GM19452 (cell line): ENCODE data around the gene MDM2.

Source experiments
- ATAC-seq: cut with Tn5 transposase; IDR thresholded peaks from one replicate; pipeline ENCODE4 v1.9.1; 2021; ENCODE audit not compliant: unreplicated experiment

The MDM2 gene

GRCh38 chr12:68871396-68871795 is 63.4 kb downstream of the MDM2 start:
- no peak for ATAC-seq

- ATAC-seq: no peak
Measured at GRCh38 chr12:68871921-68872320, 63.9 kb downstream of the MDM2 start.

- ATAC-seq: no peak
Measured at GRCh38 chr12:68873316-68873715, 65.3 kb downstream of the MDM2 start.

- no peak for ATAC-seq
Measured at GRCh38 chr12:68876461-68876860, 68.5 kb downstream of the MDM2 start.

- no peak for ATAC-seq
Measured at GRCh38 chr12:68877583-68877982, 69.6 kb downstream of the MDM2 start.

- ATAC-seq: no peak
Measured at GRCh38 chr12:68878283-68878682, 70.3 kb downstream of the MDM2 start.

- no peak for ATAC-seq
Measured at GRCh38 chr12:68878846-68879245, 70.9 kb downstream of the MDM2 start.

- ATAC-seq: no peak
Measured at GRCh38 chr12:68880660-68881325, 72.8 kb downstream of the MDM2 start.

- ATAC-seq: no peak
Measured at GRCh38 chr12:68882251-68882964, 74.4 kb downstream of the MDM2 start.

GRCh38 chr12:68883151-68883550 is 75.2 kb downstream of the MDM2 start:
- ATAC-seq: no peak

- no peak for ATAC-seq
Measured at GRCh38 chr12:68884251-68884650, 76.3 kb downstream of the MDM2 start.

- no peak for ATAC-seq
Measured at GRCh38 chr12:68885381-68885780, 77.4 kb downstream of the MDM2 start.

- ATAC-seq: no peak
Measured at GRCh38 chr12:68886636-68887572, 78.9 kb downstream of the MDM2 start.

- ATAC-seq: no peak
Measured at GRCh38 chr12:68887641-68888040, 79.7 kb downstream of the MDM2 start.

GRCh38 chr12:68888243-68888642 is 80.3 kb downstream of the MDM2 start:
- ATAC-seq: no peak

- no peak for ATAC-seq
Measured at GRCh38 chr12:68890701-68891113, 82.7 kb downstream of the MDM2 start.

- no peak for ATAC-seq
Measured at GRCh38 chr12:68891141-68891540, 83.2 kb downstream of the MDM2 start.

- no peak for ATAC-seq
Measured at GRCh38 chr12:68893201-68893600, 85.2 kb downstream of the MDM2 start.

GRCh38 chr12:68893741-68894140 is 85.8 kb downstream of the MDM2 start:
- ATAC-seq: no peak

GRCh38 chr12:68894276-68894855 is 86.4 kb downstream of the MDM2 start:
- no peak for ATAC-seq

- no peak for ATAC-seq
Measured at GRCh38 chr12:68896881-68897540, 89.0 kb downstream of the MDM2 start.
